Measurements from ENCODE around the gene LY86.

LY86 gene

DNA sequence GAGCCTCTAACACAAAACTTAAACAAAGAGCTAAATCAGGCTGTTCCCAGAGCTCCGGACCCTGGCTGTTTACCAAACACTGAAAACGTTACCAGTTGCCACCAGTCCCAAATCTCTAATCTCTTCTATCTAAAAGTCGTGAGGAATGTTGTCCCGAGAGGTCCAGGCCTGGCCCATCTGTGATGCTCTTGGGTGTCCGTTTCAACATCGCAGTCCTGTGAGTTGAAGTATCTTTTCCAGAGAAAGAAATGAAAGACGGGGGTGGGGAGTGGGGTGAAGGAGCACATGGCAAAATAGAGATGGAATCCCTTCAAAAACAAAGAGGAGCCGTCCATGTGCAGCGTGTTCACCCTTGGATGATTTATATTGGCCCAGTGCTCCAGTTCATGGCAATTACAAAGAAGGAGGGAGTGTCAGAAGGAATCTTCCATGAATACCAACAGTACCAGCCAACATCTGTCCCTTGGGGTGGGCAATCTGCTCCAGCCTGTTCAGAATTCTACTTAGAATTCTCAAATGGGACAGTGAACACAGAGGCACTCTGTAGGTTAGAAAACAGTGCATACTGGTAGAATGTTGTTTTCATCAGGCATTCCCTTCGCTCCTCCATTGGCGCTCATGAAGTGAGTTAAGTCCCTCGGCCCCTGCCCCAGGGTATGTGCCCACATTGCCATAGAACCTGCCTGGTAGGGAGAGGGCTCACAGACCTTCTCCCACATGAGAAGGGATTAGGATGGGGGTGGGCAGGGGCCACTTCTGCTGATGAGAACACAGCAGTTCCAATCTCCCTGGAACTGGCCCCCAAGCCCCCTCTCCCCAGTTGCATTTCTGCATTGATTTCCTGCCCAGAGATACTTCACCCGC, 112.1 kb downstream of the LY86 start:
- no peak overlapping the region for H3K4me3 ChIP-seq (ENCODE audit: insufficient read depth, low read length, poor library complexity, severe bottlenecking)
- no peaks in the 10 kb centered on the region for H3K9me2 ChIP-seq (replicated peaks; ENCODE audit: insufficient read depth, low read length)
- H4K20me1 ChIP-seq (ENCODE audit: low read depth, low read length), result no peaks in the 10 kb centered on the region
- no peaks in the 10 kb centered on the region for H3K36me3 ChIP-seq (ENCODE audit: low read length)
- H3F3A ChIP-seq (ENCODE audit: insufficient read depth), result no peaks in the 10 kb centered on the region
- TF ChIP-seq, protein P1, sequence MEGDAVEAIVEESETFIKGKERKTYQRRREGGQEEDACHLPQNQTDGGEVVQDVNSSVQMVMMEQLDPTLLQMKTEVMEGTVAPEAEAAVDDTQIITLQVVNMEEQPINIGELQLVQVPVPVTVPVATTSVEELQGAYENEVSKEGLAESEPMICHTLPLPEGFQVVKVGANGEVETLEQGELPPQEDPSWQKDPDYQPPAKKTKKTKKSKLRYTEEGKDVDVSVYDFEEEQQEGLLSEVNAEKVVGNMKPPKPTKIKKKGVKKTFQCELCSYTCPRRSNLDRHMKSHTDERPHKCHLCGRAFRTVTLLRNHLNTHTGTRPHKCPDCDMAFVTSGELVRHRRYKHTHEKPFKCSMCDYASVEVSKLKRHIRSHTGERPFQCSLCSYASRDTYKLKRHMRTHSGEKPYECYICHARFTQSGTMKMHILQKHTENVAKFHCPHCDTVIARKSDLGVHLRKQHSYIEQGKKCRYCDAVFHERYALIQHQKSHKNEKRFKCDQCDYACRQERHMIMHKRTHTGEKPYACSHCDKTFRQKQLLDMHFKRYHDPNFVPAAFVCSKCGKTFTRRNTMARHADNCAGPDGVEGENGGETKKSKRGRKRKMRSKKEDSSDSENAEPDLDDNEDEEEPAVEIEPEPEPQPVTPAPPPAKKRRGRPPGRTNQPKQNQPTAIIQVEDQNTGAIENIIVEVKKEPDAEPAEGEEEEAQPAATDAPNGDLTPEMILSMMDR (IDR thresholded peaks at IDR 0.05; ENCODE audit: insufficient read depth, low read length, poor library complexity, severe bottlenecking), result no peak
- TF ChIP-seq EZH2phosphoT487 (conservative IDR thresholded peaks at IDR 0.05; ENCODE audit: low read length), result no peak
- H3K9ac ChIP-seq (ENCODE audit: low read length), result no peak overlapping the region
- H3K9me3 ChIP-seq (ENCODE audit: insufficient read depth, low read length), result no peaks in the 10 kb centered on the region
- H3K27ac ChIP-seq (ENCODE audit: low read depth, low read length), result no peak overlapping the region
- no peak overlapping the region for H2AFZ ChIP-seq (ENCODE audit: low read depth, low read length, severe bottlenecking)
- H3K79me2 ChIP-seq (ENCODE audit: insufficient read depth, low read length), result no peaks in the 10 kb centered on the region
- no peak overlapping the region for H3K4me2 ChIP-seq (ENCODE audit: low read depth, low read length, poor library complexity, severe bottlenecking)
- H3K27me3 ChIP-seq (ENCODE audit: low read length), result no peaks in the 10 kb centered on the region

DNA sequence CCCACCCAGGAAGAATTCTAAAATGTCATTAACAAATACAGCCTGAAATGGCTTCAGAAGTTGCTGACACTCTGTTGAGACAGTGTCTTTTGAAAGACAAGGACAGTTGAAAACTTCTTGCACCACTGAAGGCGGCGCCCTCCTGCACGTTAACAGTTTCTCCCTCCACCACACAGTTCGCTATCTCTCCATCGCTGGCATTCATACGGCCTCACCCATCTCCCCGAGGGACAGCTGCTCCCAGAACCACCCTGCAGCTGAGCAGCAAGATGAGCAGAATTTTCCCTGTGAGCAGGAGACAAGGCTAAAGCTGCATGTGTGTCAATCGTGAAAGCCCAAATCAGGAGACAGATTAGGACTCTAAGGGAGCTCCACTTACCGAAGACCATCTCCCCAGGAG, 113.3 kb downstream of the LY86 start:
- no peaks in the 10 kb centered on the region for H3K27me3 ChIP-seq (ENCODE audit: low read length)
- H3K4me3 ChIP-seq (ENCODE audit: insufficient read depth, low read length, poor library complexity, severe bottlenecking), result no peak overlapping the region
- no peak overlapping the region for H3K27ac ChIP-seq (ENCODE audit: low read depth, low read length)
- no peaks in the 10 kb centered on the region for H3F3A ChIP-seq (ENCODE audit: insufficient read depth)
- H3K36me3 ChIP-seq (ENCODE audit: low read length), result no peaks in the 10 kb centered on the region
- no peaks in the 10 kb centered on the region for H4K20me1 ChIP-seq (ENCODE audit: low read depth, low read length)
- no peak overlapping the region for H3K4me2 ChIP-seq (ENCODE audit: low read depth, low read length, poor library complexity, severe bottlenecking)
- no peaks in the 10 kb centered on the region for H3K79me2 ChIP-seq (ENCODE audit: insufficient read depth, low read length)
- H2AFZ ChIP-seq (ENCODE audit: low read depth, low read length, severe bottlenecking), result no peak overlapping the region
- no peak overlapping the region for H3K9ac ChIP-seq (ENCODE audit: low read length)
- no peak for TF ChIP-seq EZH2phosphoT487 (conservative IDR thresholded peaks at IDR 0.05; ENCODE audit: low read length)
- TF ChIP-seq, protein P1 (IDR thresholded peaks at IDR 0.05; ENCODE audit: insufficient read depth, low read length, poor library complexity, severe bottlenecking), result no peak
- no peaks in the 10 kb centered on the region for H3K9me2 ChIP-seq (replicated peaks; ENCODE audit: insufficient read depth, low read length)
- H3K9me3 ChIP-seq (ENCODE audit: insufficient read depth, low read length), result no peaks in the 10 kb centered on the region

DNA sequence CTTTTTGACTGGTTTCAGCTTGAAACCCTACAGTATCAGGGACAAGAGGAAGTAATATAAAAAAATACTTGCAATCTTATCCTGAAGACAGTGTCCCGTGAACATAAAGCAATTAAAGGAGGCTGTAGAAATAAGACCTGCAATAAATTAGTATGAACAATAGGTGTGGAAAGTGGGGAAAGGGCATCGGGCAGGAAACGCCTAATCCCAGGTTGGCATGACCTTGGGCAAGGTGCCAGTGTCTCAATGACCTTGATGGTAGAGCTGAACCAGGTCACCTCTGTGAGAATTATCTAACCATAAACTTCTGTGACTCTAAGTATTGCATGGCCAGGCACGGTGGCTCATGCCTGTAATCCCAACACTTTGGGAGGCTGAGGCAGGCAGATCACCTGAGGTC, 115.2 kb downstream of the LY86 start:
- Histone ChIP-seq H2AFZ (ENCODE audit: low read depth, low read length, severe bottlenecking) (no peak overlapping the region), H3K27me3 (ENCODE audit: low read length) (no peaks in the 10 kb centered on the region), H3K4me3 (ENCODE audit: insufficient read depth, low read length, poor library complexity, severe bottlenecking) (no peak overlapping the region), H3F3A (ENCODE audit: insufficient read depth) (no peaks in the 10 kb centered on the region), H3K4me2 (ENCODE audit: low read depth, low read length, poor library complexity, severe bottlenecking) (no peak overlapping the region), H3K79me2 (ENCODE audit: insufficient read depth, low read length) (no peaks in the 10 kb centered on the region), H3K36me3 (ENCODE audit: low read length) (no peaks in the 10 kb centered on the region), H4K20me1 (ENCODE audit: low read depth, low read length) (no peaks in the 10 kb centered on the region), H3K9me2 (replicated peaks; ENCODE audit: insufficient read depth, low read length) (no peaks in the 10 kb centered on the region), H3K9ac (ENCODE audit: low read length) (no peak overlapping the region), H3K9me3 (ENCODE audit: insufficient read depth, low read length) (no peaks in the 10 kb centered on the region), H3K27ac (ENCODE audit: low read depth, low read length) (no peak overlapping the region)
- TF ChIP-seq, protein P1 (IDR thresholded peaks at IDR 0.05; ENCODE audit: insufficient read depth, low read length, poor library complexity, severe bottlenecking), result no peak
- TF ChIP-seq EZH2phosphoT487 (conservative IDR thresholded peaks at IDR 0.05; ENCODE audit: low read length), result no peak

Measured in SU-DHL-6 (cell line).